ENCODE measurements around the gene AGBL4. TPM values are rescaled to one million over a fixed set of nuclear protein-coding genes. Genes with fewer than 3 reads are reported as not detected.

Gene AGBL4
- total and polyA plus RNA-seq, 2 of the 4 experiments (the other 2 are of a cell fraction) = not detected

DNA sequence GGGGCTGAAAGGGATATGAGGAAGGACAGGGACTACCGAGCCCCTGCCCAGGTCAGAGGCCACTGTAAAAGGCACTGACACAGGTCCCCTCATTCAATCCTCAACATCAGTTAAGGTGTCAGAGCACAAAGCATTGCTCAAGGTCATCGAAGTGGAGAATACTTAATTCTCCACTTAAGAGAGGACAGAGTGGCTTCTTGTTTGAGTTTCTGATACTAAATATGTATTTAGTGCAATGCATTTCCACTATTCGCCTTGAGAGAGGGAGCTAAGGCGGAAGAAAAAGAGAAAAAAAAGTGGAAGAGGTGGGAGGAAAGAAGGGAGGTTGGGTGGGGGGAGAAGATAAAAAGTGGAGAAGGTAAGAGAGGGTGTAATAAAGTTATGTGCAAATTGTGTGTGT lies 1451.6 kb downstream of the AGBL4 start:
- H3K27ac ChIP-seq (ENCODE audit: insufficient read depth, low read length) = no peak overlapping the region
- no peak overlapping the region for H2AFZ ChIP-seq (replicated peaks; ENCODE audit: low read length, poor library complexity)
- no peak overlapping the region for H3K18ac ChIP-seq (ENCODE audit: low read depth, low read length)
- no TSS peak for BruUV-seq (replicated peaks)
- H3K56ac ChIP-seq (ENCODE audit: extremely low read depth, insufficient read depth, low read length) = no peak overlapping the region
- no peak for ATAC-seq (ENCODE audit: low read depth)
- POLR2A ChIA-PET (ENCODE audit: unreplicated experiment) = no interaction called here
- H3K4me2 ChIP-seq (ENCODE audit: low read depth, low read length) = no peak overlapping the region
- H3K27me3 ChIP-seq (ENCODE audit: control insufficient read depth, insufficient read depth, low read length) = no peaks in the 10 kb centered on the region
- H3K9me1 ChIP-seq (ENCODE audit: insufficient read depth, low read length) = no peaks in the 10 kb centered on the region
- no peaks in the 10 kb centered on the region for H3K79me1 ChIP-seq (ENCODE audit: low read depth in 1 of 2, low read length in 2 of 2)
- H4K91ac ChIP-seq (ENCODE audit: insufficient read depth, low read depth, low read length) = no peak overlapping the region
- 77% methylated on average over 2 of the region's 4 CpGs; no CpG with 5 or more reads in 1 of the 2 experiments for WGBS, 2 experiments (ENCODE audit: extremely low coverage in 2 of 2, insufficient read length in 1 of 2)
- DNase-seq = no peak
- H2BK15ac ChIP-seq (ENCODE audit: low read depth, low read length) = no peak overlapping the region
- H4K20me1 ChIP-seq (ENCODE audit: insufficient read depth, low read length) = no peaks in the 10 kb centered on the region
- no peak overlapping the region for H4K5ac ChIP-seq (ENCODE audit: low read depth, low read length)
- no peak overlapping the region for H3K4me3 ChIP-seq (ENCODE audit: insufficient read depth, low read depth, low read length)
- no peak overlapping the region for H3K4ac ChIP-seq (ENCODE audit: low read depth, low read length)
- H4K8ac ChIP-seq (ENCODE audit: low read depth in 2 of 2, low read length in 2 of 2) = no peak overlapping the region
- no peak overlapping the region for H2AK5ac ChIP-seq (ENCODE audit: low read depth, low read length)
- CTCF ChIA-PET = interaction anchor here (1.7 kb wide), 1 partner anchor 12 kb away, joined by 4 read pairs; no protein-coding TSS in a partner anchor
- no peak overlapping the region for H3K23ac ChIP-seq (ENCODE audit: low read depth, low read length)
- no peak overlapping the region for H2BK20ac ChIP-seq (ENCODE audit: low read depth, low read length)
- TF ChIP-seq MAFK (IDR thresholded peaks at IDR 0.05; ENCODE audit: low read depth, low read length) (no peak), RCOR1 (IDR thresholded peaks at IDR 0.05; ENCODE audit: insufficient replicate concordance, low read length) (no peak), RAD21 (IDR thresholded peaks at IDR 0.05; ENCODE audit: low read length) (no peak), POLR2A (IDR thresholded peaks at IDR 0.05; ENCODE audit: low read depth, low read length) (no peak), CEBPB (IDR thresholded peaks at IDR 0.05; ENCODE audit: low read depth, low read length) (no peak), BHLHE40 (IDR thresholded peaks at IDR 0.05; ENCODE audit: low read depth, low read length) (no peak), RFX5 (IDR thresholded peaks at IDR 0.05; ENCODE audit: low read depth, low read length) (no peak), MXI1 (IDR thresholded peaks at IDR 0.05; ENCODE audit: borderline replicate concordance, low read depth, low read length) (no peak)
- TF ChIP-seq, protein P1, sequence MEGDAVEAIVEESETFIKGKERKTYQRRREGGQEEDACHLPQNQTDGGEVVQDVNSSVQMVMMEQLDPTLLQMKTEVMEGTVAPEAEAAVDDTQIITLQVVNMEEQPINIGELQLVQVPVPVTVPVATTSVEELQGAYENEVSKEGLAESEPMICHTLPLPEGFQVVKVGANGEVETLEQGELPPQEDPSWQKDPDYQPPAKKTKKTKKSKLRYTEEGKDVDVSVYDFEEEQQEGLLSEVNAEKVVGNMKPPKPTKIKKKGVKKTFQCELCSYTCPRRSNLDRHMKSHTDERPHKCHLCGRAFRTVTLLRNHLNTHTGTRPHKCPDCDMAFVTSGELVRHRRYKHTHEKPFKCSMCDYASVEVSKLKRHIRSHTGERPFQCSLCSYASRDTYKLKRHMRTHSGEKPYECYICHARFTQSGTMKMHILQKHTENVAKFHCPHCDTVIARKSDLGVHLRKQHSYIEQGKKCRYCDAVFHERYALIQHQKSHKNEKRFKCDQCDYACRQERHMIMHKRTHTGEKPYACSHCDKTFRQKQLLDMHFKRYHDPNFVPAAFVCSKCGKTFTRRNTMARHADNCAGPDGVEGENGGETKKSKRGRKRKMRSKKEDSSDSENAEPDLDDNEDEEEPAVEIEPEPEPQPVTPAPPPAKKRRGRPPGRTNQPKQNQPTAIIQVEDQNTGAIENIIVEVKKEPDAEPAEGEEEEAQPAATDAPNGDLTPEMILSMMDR (conservative IDR thresholded peaks at IDR 0.05; ENCODE audit: low read depth, low read length) = no peak
- TF ChIP-seq, protein P2, sequence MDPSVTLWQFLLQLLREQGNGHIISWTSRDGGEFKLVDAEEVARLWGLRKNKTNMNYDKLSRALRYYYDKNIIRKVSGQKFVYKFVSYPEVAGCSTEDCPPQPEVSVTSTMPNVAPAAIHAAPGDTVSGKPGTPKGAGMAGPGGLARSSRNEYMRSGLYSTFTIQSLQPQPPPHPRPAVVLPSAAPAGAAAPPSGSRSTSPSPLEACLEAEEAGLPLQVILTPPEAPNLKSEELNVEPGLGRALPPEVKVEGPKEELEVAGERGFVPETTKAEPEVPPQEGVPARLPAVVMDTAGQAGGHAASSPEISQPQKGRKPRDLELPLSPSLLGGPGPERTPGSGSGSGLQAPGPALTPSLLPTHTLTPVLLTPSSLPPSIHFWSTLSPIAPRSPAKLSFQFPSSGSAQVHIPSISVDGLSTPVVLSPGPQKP (IDR thresholded peaks at IDR 0.05; ENCODE audit: borderline replicate concordance, low read depth, low read length) = no peak
- TF ChIP-seq, protein P3, sequence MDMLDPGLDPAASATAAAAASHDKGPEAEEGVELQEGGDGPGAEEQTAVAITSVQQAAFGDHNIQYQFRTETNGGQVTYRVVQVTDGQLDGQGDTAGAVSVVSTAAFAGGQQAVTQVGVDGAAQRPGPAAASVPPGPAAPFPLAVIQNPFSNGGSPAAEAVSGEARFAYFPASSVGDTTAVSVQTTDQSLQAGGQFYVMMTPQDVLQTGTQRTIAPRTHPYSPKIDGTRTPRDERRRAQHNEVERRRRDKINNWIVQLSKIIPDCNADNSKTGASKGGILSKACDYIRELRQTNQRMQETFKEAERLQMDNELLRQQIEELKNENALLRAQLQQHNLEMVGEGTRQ (IDR thresholded peaks at IDR 0.05; ENCODE audit: low read depth, low read length) = no peak
- H3K36me3 ChIP-seq (ENCODE audit: control insufficient read depth, insufficient read depth, low read length) = no peaks in the 10 kb centered on the region
- dilution Hi-C loops (cut with HindIII; ENCODE audit: low sequenced_read_pairs, unreplicated experiment) = no loop called here
- no peak overlapping the region for H2BK120ac ChIP-seq (ENCODE audit: low read depth, low read length)
- in situ Hi-C loops (cut with MboI; ENCODE audit: low sequenced_read_pairs) = no loop called here
- intact Hi-C loops (cut with micrococcal nuclease) = loop anchor here (2.0 to 10.0 kb wide), 2 partner anchors 125 to 1773 kb away; no protein-coding TSS in a partner anchor
- H2AK9ac ChIP-seq (replicated peaks; ENCODE audit: low read depth, low read length, poor library complexity) = no peak overlapping the region
- no peaks in the 10 kb centered on the region for H3K9me3 ChIP-seq (ENCODE audit: control insufficient read depth, insufficient read depth, low read length)
- no peak overlapping the region for H2BK5ac ChIP-seq (ENCODE audit: low read depth, low read length, poor library complexity, severe bottlenecking)
- no peaks in the 10 kb centered on the region for H3K4me1 ChIP-seq (ENCODE audit: control insufficient read depth, insufficient read depth, low read length)
- no peak overlapping the region for H3K14ac ChIP-seq (replicated peaks; ENCODE audit: low read depth, low read length)
- H3K9ac ChIP-seq (ENCODE audit: low read depth, low read length) = no peak overlapping the region
